HG02623 (cell line): Measurements from ENCODE around the gene ABCC9.

Experiments
- ATAC-seq: cut with Tn5 transposase; IDR thresholded peaks from one replicate; pipeline ENCODE4 v1.9.1; 2021; ENCODE audit warnings: moderate library complexity; ENCODE audit not compliant: unreplicated experiment

Gene ABCC9

DNA sequence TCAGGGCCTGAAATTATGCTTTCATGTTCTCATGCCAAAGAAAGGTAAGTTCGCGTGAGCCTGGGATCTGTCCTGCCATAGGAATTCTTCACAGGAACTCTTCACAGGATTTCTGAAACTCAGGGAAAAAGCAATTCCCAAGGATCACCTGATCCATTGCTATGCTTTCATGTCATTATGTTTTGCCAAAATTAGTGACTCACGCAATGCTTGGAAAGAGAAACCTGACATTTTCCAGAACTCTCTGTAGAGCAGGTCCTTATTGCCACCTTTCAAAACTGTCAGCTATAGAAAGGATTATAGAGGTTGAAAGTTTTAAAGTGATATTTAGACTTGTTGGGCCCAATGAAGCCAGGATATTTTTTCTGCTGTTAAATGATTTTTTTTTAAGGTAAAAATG lies 160.4 kb downstream of the ABCC9 start:
- ATAC-seq: no peak

DNA sequence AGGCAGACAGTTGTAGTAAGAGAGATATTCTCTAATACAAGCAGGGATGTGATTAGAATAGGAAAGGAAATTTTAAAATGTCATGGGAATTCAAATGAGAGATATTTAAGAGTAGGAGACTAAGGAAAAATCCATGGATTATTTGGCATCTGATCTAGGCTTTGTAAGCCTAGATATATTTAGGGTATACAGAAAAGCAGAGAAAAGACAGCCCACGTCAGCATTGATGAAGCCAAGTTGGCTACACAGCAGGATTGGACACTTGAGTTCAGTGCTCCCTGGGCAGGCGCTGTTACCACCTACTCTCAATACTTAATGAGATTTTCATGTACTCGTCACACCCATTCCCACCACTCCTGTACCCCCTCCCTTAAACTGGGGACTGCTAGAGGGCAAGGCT lies 165.1 kb downstream of the ABCC9 start:
- no peak for ATAC-seq

DNA sequence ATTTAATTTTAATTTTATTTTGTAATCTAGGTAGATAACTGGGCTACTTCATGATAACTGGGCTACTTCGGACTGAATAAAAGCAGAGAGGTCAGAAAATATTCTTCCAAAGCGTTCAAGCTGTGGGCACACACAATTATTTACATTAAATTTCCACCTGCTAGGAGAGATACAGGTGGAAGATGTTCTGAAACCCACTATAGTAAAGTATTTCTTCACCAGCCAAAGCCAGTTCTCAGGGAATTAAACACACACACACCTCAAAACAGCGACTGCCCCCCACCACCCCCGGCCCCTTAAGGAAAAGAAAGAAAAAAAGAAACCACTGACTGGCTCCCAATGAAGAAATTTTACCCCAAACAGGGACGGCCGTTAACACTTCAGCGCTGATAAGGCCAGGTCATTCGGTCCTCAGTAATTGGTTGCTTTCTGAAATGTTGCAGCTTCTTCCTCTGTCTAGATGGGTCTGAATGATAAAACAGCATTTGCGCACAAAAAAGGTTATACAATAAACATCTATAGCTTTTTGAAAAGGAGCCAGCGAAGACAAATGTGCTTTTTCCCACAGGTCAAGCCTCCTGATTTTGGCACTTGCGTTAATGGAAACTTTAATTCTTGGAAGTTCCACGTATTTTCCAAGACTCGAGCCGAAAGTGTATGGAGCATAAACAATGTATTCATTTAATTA lies 165.9 kb downstream of the ABCC9 start:
- ATAC-seq: no peak

DNA sequence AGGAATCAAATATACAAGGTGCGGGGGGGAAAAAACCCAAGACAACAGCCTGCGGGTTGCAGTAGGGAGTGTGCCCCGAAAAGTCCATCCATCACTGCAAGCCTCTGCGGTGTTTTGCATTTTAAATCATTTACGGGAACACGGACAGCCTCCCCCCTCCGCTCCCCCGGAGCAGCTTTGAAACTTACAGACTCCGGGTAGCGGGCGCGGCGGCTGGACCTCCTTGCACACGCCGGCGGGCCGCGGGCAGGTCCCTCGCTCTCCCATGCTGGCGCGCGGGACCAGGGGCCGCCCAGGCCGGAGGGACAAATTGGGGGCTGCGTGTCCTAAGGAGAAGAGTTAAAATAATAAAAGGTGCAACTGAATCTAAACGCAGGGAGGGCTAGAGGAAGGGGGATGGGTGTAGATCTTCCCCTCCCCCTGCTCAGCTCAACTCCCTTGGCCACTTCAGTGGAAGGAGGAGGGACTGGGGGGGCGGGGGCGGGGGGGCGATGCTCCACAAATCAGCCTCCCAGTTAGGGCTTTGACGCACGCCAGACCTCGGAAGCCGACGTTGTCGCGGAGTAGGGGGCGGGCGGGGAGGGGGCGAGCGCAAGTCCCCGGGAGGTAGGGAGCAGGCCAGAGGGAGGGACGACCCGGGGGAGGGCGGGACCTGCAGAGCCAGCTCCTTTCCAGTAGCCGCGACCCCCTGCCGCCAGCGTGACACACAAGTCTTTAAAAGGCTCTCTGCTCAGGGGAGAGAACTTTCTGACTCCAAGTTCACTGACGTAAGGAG lies 166.7 kb downstream of the ABCC9 start, which contains the start of gene KCNJ8:
TSS of gene KCNJ8 (minus strand) at position 349 of the 775 bp plus-strand sequence. CDS start 1,090 bp downstream, outside the sequence.
- ATAC-seq: no peak

DNA sequence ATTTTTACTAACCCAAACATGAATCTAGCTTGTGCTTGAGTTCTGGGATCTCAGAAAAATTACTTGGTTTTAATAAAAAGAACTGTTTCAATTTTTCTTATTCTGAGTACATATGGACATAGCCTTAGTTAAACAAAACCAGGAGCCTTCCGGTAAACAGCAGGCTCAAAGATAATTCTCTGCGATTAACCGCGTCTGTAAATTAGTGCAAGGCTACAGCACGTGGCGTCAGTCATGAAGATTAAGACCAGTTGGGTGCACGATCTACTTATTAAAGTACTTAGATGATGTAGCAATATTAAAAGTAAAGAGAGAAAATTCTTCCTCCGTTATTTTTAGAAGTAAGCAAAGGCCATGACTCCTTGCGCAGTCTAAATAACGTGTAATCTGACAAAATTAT lies 167.4 kb downstream of the ABCC9 start:
- ATAC-seq: no peak

DNA sequence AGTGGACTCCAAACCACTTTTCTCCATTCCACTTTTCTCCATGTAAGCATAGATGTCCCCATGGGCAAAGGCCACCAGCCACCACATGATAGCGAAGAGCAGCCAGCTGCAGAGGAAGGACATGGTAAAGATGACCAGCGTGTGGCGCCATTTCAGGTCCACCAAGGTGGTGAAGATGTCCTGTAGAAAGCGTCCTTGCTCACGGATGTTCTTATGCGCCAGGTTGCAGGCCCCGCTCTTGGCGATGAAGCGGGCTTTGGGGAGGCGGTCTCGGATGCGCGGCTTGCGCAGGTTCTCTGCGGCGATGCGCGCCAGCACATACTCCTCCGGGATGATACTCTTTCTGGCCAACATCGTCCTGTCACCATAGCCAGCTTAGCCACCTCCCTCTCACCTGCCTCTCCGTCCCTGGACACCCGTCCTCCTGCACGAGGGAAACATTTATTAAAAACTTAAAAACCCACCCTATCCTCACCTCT lies 167.9 kb downstream of the ABCC9 start:
- ATAC-seq: no peak

DNA sequence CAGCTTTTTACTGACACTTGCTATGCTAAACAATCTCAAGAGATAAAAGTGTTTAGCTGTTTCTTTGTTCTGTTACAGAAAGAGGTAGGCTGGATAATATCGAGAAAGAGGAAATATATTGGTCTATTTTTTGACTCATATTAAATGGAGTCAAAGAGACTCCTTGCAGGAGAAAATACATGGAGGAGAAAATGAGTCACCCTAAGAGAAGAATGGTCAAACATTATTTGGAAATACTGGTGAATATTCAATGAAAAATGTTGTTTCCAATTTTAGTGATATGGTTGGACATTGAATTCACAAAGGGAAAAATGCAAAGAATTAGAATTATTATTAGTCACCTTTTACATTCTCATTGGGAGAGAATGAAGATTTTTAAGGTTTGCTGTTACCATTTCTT lies 169.9 kb downstream of the ABCC9 start:
- no peak for ATAC-seq

DNA sequence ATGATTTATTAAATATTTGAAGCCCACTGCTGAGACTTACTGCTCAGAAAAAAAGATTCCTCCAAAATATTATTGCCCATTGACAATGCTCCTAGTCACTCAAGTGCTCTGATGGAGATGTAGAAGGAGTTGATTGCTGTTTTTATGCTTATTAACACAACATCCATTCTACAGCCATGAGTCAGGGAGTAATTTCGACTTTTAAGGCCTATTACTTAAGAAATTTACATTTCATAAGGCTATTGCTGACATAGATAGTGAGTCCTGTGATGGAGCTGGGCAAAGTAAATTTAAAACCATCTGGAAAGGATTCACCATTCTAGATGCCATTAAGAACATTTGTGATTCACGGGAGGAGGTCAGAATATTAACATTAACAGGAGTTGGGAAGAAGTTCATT lies 171.9 kb downstream of the ABCC9 start:
- no peak for ATAC-seq

DNA sequence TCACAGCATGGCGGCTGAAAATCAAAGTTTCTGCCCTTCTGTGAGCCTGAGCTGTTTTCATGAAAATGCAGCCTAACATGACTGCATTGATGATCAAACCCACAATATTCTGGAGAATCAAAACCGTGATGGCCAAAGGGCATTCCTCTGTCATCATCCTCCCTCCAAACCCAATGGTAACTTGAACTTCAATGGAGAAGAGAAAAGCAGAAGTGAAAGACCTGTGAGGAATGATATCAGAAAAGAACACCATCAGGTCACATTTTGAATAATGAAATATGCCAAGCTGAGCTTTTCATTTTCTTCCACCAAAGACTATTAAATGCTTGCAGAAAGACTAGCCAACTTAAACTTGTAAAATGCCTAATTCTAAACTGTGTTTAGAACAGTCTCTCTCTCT lies 174.8 kb downstream of the ABCC9 start:
- no peak for ATAC-seq

DNA sequence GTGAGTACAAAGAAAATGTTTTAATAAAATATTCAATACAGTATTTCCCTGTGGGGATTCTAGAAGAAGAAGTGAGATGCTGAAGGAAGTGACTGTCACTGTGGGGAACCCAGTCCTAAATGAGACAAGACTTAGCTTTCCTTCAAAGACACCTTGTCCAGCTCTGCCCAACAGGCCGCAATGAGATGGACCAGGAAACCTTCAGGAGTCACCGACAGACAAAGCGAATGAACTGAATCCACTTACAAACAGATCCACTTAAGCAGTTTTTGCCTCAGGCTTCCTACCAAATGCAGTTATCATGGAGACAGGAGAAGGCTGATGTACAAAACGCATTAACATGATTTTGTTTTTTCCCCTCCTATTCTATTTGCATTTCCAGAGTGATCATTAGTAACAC lies 176.3 kb downstream of the ABCC9 start:
- ATAC-seq: no peak

DNA sequence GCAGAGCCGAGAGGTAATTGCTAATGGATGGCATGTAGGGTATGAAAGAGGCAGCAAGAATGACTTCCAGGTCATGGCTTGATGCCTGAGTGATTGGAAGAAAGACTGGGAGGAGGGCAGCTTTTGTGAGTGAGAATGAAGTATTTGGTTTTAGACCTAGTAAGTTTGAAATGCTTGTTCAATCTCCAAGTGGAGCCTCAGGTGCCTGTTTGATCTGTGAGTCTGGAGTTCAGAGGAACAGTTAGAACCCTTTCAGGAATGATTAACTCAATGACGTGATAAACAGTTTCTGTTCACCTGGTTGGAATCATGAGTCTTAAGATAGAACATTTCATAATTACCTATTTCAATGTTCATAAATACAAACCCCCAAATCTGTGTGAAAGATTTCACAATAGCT lies 177.2 kb downstream of the ABCC9 start:
- ATAC-seq: no peak

DNA sequence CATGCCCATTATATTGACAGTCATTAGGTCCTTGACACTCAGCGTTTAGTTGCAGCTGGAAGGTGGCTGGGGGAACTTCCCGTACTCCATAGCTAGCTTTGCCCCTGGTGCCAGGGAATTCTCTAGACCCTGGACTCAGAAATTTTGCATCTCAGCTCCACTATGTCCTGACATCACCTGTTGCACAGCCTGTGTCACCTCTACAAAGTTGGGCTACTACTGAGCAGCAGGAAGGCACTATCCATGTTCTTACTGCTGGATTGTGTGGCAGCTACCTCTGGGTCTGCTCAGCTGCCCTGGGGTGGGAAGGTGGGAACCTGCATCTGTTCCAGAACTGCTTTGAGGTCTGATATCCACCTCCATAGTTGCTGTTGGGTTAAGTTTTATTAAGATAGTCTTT lies 177.7 kb downstream of the ABCC9 start:
- ATAC-seq: no peak

DNA sequence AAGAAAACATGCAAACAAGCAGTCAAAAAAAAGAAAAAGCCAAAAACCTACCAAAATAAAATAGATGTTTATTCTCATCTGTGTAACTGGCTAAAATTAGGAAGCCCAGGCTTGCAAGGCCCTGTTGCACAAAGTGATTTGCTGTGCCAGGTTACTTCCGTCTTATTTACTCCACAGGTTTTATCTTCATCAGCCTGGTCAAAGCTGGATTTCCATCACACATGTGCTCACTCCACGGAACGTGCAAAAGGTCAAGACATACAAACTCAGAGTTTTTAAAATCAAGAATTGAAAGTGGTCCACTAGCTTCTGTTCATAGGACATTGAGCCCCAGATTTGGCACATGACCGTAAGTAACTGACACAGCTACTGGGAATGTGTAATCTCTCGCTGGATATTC lies 181.5 kb downstream of the ABCC9 start:
- ATAC-seq: no peak

DNA sequence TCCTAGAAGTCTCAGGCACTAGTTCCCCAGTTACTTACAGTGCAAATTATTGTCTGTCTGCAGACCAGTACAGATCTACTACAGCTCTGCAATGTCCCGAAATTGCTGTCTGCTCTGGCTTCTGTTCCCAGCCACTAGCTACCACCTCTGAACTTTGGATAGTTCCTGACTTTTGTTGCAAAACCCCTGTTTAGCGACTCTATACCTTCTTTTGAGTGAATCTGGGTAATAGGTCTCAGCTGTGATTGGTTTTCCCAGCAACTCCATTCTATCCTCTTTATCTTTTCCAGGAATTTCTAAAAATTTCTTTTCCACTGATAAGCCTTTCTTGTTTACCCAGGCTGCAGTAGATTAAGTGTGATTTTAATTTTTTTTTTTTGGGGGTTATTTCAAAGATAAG lies 183.5 kb downstream of the ABCC9 start:
- no peak for ATAC-seq

DNA sequence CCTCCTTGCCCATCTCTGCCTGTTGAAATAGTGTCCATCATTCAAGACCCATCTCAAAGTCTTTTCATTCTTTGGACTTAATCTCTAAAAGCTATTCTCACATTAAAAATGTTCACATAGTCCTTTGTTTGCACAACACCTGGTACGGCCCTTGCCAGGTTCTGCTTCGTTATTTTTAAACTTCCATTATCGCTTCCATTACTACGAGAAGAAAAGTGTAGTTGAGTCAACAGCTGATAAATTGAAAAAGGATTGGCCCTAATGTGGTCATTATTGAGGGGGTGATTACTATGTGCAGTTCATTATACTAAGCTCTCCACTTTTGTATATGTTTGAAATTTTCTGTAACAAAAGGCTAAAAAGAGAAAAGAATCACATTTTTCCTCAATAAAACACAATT lies 184.5 kb downstream of the ABCC9 start:
- ATAC-seq: no peak

DNA sequence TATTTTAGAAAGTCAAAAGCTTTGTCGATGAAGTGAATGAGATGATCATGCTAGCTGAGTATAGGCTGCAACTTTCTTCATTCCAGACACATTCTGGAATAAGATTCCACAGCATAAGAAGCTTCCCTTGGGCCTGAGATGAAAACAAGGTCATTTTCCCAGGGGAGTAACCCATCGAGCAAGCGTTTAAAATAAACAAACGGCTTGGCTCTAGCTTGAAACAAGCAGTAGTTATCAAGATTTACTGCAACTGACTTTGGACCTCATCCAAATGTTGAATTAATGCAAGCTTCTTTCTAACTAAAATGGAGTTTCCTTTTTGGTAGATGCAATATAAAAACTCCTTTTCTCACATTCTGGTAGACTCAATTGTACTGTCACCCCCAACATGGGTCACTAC lies 189.7 kb downstream of the ABCC9 start:
- ATAC-seq: no peak
